Mesangial cell (primary cell): ENCODE measurements around the gene OR10P1. TPM values are rescaled to one million over a fixed set of nuclear protein-coding genes. Genes with fewer than 3 reads are reported as not detected.

Experiments used
- total RNA-seq: library from RNA; depleted of rRNA; stranded (reverse); fragments of >200 nt; gene quantifications from 2 replicates; pipeline ENCODE4 v1.2.3, GENCODE V29; 2015

OR10P1 gene, protein sequence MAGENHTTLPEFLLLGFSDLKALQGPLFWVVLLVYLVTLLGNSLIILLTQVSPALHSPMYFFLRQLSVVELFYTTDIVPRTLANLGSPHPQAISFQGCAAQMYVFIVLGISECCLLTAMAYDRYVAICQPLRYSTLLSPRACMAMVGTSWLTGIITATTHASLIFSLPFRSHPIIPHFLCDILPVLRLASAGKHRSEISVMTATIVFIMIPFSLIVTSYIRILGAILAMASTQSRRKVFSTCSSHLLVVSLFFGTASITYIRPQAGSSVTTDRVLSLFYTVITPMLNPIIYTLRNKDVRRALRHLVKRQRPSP
- not detected in 2 replicates for total RNA-seq

DNA sequence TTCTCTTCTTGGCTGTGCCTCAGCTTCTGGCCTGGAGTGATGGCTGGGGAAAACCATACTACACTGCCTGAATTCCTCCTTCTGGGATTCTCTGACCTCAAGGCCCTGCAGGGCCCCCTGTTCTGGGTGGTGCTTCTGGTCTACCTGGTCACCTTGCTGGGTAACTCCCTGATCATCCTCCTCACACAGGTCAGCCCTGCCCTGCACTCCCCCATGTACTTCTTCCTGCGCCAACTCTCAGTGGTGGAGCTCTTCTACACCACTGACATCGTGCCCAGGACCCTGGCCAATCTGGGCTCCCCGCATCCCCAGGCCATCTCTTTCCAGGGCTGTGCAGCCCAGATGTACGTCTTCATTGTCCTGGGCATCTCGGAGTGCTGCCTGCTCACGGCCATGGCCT is at the start of gene OR10P1:
Gene OR10P1, plus strand, starts transcription at position 40 of the 400 bp plus-strand sequence. Its CDS starts 0 bp downstream, at position 40.

Other genes with a start within 250 kb of the OR10P1 start
- gene OR6C65, start 236.4 kb upstream of the OR10P1 start, total RNA-seq, result not detected in 2 replicates
- gene OR6C76, start 210.6 kb upstream of the OR10P1 start, total RNA-seq, result not detected in 2 replicates
- gene OR6C2, start 192.8 kb upstream of the OR10P1 start, total RNA-seq, result not detected in 2 replicates
- gene OR6C70, start 166.8 kb upstream of the OR10P1 start, total RNA-seq, result not detected in 2 replicates
- gene OR6C68, start 144.5 kb upstream of the OR10P1 start, total RNA-seq, result not detected in 2 replicates
- not detected in 2 replicates for gene OR6C4, start 87.3 kb upstream of the OR10P1 start, total RNA-seq
- not detected in 2 replicates for gene OR2AP1, start 64.4 kb upstream of the OR10P1 start, total RNA-seq
- gene ITGA7, start 71.0 kb downstream of the OR10P1 start, total RNA-seq, result 1.8 and 7.1 TPM in 2 replicates
- gene BLOC1S1, start 79.2 kb downstream of the OR10P1 start, total RNA-seq, result 160 and 169 TPM in 2 replicates
- gene RDH5, start 83.5 kb downstream of the OR10P1 start, total RNA-seq, result 2.1 and 2.8 TPM in 2 replicates
- 754 and 976 TPM in 2 replicates for gene CD63, start 92.1 kb downstream of the OR10P1 start, total RNA-seq
- 9.8 and 11.3 TPM in 2 replicates for gene GDF11, start 106.2 kb downstream of the OR10P1 start, total RNA-seq
- 36.6 and 49.7 TPM in 2 replicates for gene SARNP, start 180.8 kb downstream of the OR10P1 start, total RNA-seq
- gene ORMDL2, start 181.1 kb downstream of the OR10P1 start, total RNA-seq, result 16.4 and 31.3 TPM in 2 replicates
- 32.4 and 41.8 TPM in 2 replicates for gene DNAJC14, start 192.7 kb downstream of the OR10P1 start, total RNA-seq
- gene MMP19, start 206.0 kb downstream of the OR10P1 start, total RNA-seq, result 0.98 and 3.7 TPM in 2 replicates